WTC11 (cell line): ENCODE measurements around the gene GPATCH4. TPM values are rescaled to one million over a fixed set of nuclear protein-coding genes. Genes with fewer than 3 reads are reported as not detected.
A peak's percentile ranks its signal among the peaks of the same experiment; 100 is the strongest.

ENCODE experiments used
- ATAC-seq: fragments of 200-7000 bp; cut with Tn5 transposase; 2 replicates; pipeline ENCODE4 v1.10.0; 2021; ENCODE audit warnings: mild to moderate bottlenecking, moderate library complexity
- CTCF ChIA-PET: fragments of 300-600 bp; sonication (Branson Sonifier 250); formaldehyde crosslinking; loops from one replicate; lab custom pipeline; 2021; ENCODE audit warnings: antibody characterized with exemption; lab: Charles Lee
- POLR2A ChIA-PET: fragments of 350-600 bp; sonication (Branson Sonifier 250); formaldehyde crosslinking; loops from one replicate; lab custom pipeline; 2021; ENCODE audit warnings: antibody characterized with exemption; lab: Charles Lee
- DNase-seq: peaks from one replicate; pipeline ENCODE4 v3.0.0; 2021; ENCODE audit warnings: low spot score
- H3K27ac Mint-ChIP-seq: 2 replicates; pipeline ENCODE4 v1.8.0; 2021; ENCODE audit warnings: mixed read lengths
- H3K27me3 Mint-ChIP-seq: 2 replicates; pipeline ENCODE4 v1.8.0; 2021; ENCODE audit warnings: low read depth, mild to moderate bottlenecking, moderate library complexity, mixed read lengths
- H3K36me3 Mint-ChIP-seq: 2 replicates; pipeline ENCODE4 v1.8.0; 2021; ENCODE audit warnings: mixed read lengths
- H3K4me1 Mint-ChIP-seq: 2 replicates; pipeline ENCODE4 v1.8.0; 2022; ENCODE audit warnings: mixed read lengths
- H3K4me3 Mint-ChIP-seq: 2 replicates; pipeline ENCODE4 v1.8.0; 2021; ENCODE audit warnings: mild to moderate bottlenecking, moderate library complexity, mixed read lengths
- H3K9me3 Mint-ChIP-seq: 2 replicates; pipeline ENCODE4 v1.8.0; 2021; ENCODE audit warnings: mixed read lengths
- AR ChIP-seq: fragments of 250-450 bp; sonication (Bioruptor Pico); IDR thresholded peaks from 2 replicates; pipeline ENCODE4 v1.9.0; 2021; ENCODE audit warnings: mild to moderate bottlenecking
- CTCF ChIP-seq: fragments of 200-600 bp; IDR thresholded peaks from 2 replicates; pipeline ENCODE4 v1.8.0; 2022; ENCODE audit warnings: antibody characterized with exemption
- E2F1 ChIP-seq: sonication (generic); formaldehyde crosslinking; IDR thresholded peaks from 2 replicates; pipeline ENCODE4 v1.8.0; 2022; ENCODE audit warnings: mild to moderate bottlenecking, missing genetic modification reagents
- ELF4 ChIP-seq: sonication (generic); formaldehyde crosslinking; IDR thresholded peaks from 2 replicates; pipeline ENCODE4 v1.8.1; 2022; ENCODE audit warnings: low read depth, mild to moderate bottlenecking, moderate library complexity, missing genetic modification reagents
- EMX1 ChIP-seq: fragments of 250-450 bp; sonication (Bioruptor Pico); IDR thresholded peaks from 2 replicates; pipeline ENCODE4 v1.8.0; 2021; ENCODE audit warnings: mild to moderate bottlenecking
- GRHL2 ChIP-seq: fragments of 250-450 bp; sonication (Bioruptor Pico); IDR thresholded peaks from 2 replicates; pipeline ENCODE4 v1.8.0; 2022; ENCODE audit warnings: mild to moderate bottlenecking, moderate library complexity; ENCODE audit not compliant: insufficient replicate concordance, severe bottlenecking
- GTF2I ChIP-seq: fragments of 250-450 bp; sonication (Bioruptor Pico); conservative IDR thresholded peaks from 2 replicates; pipeline ENCODE4 v1.4.0; 2021; ENCODE audit warnings: mild to moderate bottlenecking
- JAZF1 ChIP-seq: fragments of 250-450 bp; sonication (Bioruptor Pico); IDR thresholded peaks from 2 replicates; pipeline ENCODE4 v1.9.0; 2021; ENCODE audit warnings: moderate library complexity, mild to moderate bottlenecking, inconsistent platforms
- MLX ChIP-seq: sonication (generic); formaldehyde crosslinking; IDR thresholded peaks from 2 replicates; pipeline ENCODE4 v1.8.1; 2023; ENCODE audit warnings: mild to moderate bottlenecking, missing genetic modification reagents, moderate library complexity
- NR1H2 ChIP-seq: sonication (generic); formaldehyde crosslinking; IDR thresholded peaks from 2 replicates; pipeline ENCODE4 v1.9.0; 2021; ENCODE audit warnings: mild to moderate bottlenecking, moderate library complexity, missing genetic modification reagents
- PRRX2 ChIP-seq: fragments of 250-450 bp; sonication (Bioruptor Pico); IDR thresholded peaks from 2 replicates; pipeline ENCODE4 v1.8.0; 2021; ENCODE audit warnings: mild to moderate bottlenecking
- RELA ChIP-seq: sonication (generic); formaldehyde crosslinking; IDR thresholded peaks from 2 replicates; pipeline ENCODE4 v1.8.1; 2022; ENCODE audit warnings: missing genetic modification reagents, mild to moderate bottlenecking, borderline replicate concordance
- SMAD4 ChIP-seq: sonication (generic); formaldehyde crosslinking; IDR thresholded peaks from 2 replicates; pipeline ENCODE4 v1.8.0; 2022; ENCODE audit warnings: mild to moderate bottlenecking, missing genetic modification reagents
- SOX15 ChIP-seq: fragments of 250-450 bp; sonication (Bioruptor Pico); IDR thresholded peaks from 2 replicates; pipeline ENCODE4 v1.9.0; 2021; ENCODE audit warnings: mild to moderate bottlenecking
- SP1 ChIP-seq: sonication (generic); formaldehyde crosslinking; conservative IDR thresholded peaks from 2 replicates; pipeline ENCODE4 v1.8.1; 2022; ENCODE audit warnings: missing genetic modification reagents
- TCF7 ChIP-seq: sonication (generic); formaldehyde crosslinking; IDR thresholded peaks from 2 replicates; pipeline ENCODE4 v1.8.0; 2022; ENCODE audit warnings: mild to moderate bottlenecking, low read depth, missing genetic modification reagents, moderate library complexity
- TEAD4 ChIP-seq: sonication (generic); formaldehyde crosslinking; IDR thresholded peaks from 2 replicates; pipeline ENCODE4 v1.8.0; 2022; ENCODE audit warnings: mild to moderate bottlenecking, missing genetic modification reagents
- TP53 ChIP-seq: sonication (generic); formaldehyde crosslinking; IDR thresholded peaks from 2 replicates; pipeline ENCODE4 v1.8.1; 2023; ENCODE audit warnings: mild to moderate bottlenecking, missing genetic modification reagents
- ZNF138 ChIP-seq: sonication (generic); formaldehyde crosslinking; conservative IDR thresholded peaks from 2 replicates; pipeline ENCODE4 v1.8.1; 2022; ENCODE audit warnings: mild to moderate bottlenecking, moderate library complexity, missing genetic modification reagents
- ZNF396 ChIP-seq: fragments of 250-450 bp; sonication (Bioruptor Pico); IDR thresholded peaks from 2 replicates; pipeline ENCODE4 v1.8.0; 2021; ENCODE audit warnings: mild to moderate bottlenecking, moderate library complexity, borderline replicate concordance
- ZNF671 ChIP-seq: fragments of 250-450 bp; sonication (Bioruptor Pico); IDR thresholded peaks from 2 replicates; pipeline ENCODE4 v1.8.0; 2021; ENCODE audit warnings: mild to moderate bottlenecking
- total RNA-seq: library from RNA; stranded (reverse); gene quantifications from 3 replicates; pipeline ENCODE4 v1.2.3, GENCODE V29; 2021
- TF ChIP-seq, protein P1 (sequence below): sonication (generic); formaldehyde crosslinking; IDR thresholded peaks from 2 replicates; pipeline ENCODE4 v1.8.0; 2022; ENCODE audit warnings: mild to moderate bottlenecking, missing genetic modification reagents
- TF ChIP-seq, protein P2 (sequence below): fragments of 250-450 bp; sonication (Bioruptor Pico); conservative IDR thresholded peaks from 2 replicates; pipeline ENCODE4 v1.9.0; 2021; ENCODE audit warnings: mild to moderate bottlenecking
- TF ChIP-seq, protein P3 (sequence below): sonication (generic); formaldehyde crosslinking; IDR thresholded peaks from 2 replicates; pipeline ENCODE4 v1.8.0; 2022; ENCODE audit warnings: mild to moderate bottlenecking, missing genetic modification reagents

GPATCH4 gene
- total RNA-seq, 1 experiment from 2014 or later = 50.1 TPM

DNA sequence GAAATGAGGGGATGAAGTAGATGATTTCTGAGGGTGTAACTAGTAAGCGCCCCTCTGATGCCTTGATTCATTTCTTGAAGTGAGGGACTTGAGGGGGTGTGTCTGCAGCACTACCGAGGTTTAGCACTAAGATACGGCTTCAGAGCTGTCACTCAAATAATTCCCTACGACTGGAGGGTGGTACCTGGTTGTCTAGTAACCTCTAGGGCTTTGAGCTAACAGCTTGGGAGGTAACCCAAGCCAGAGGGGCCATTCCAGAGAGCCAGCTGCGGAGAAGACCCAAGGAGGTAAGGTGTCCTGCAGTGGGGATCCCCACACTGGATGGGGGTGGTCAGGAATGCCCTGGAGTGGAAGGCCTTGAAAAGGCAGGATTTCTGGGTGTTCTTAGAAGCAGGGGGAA, 21.8 kb downstream of the GPATCH4 start, which contains the start of gene TTC24:
Gene TTC24, plus strand, starts transcription at position 252 of the 400 bp plus-strand sequence. CDS start 1,642 bp downstream, outside the sequence.
- no peaks in the 10 kb centered on the region for H3K9me3 Mint-ChIP-seq
- H3K27me3 Mint-ChIP-seq = peaks cover 2% of the 10 kb centered on the region
- CTCF ChIA-PET = interaction anchor here (0.7 to 1.8 kb wide), 11 partner anchors 12 to 134 kb away, joined by 3 to 6 read pairs (median 4); partner anchors contain the start of genes GPATCH4, HAPLN2, MEF2D and NAXE
- TF ChIP-seq EMX1 (CRISPR knock-in tag) = no peak
- no peak for TF ChIP-seq SP1 (CRISPR knock-in tag)
- no peak for TF ChIP-seq GRHL2 (CRISPR knock-in tag)
- TF ChIP-seq, protein P1, sequence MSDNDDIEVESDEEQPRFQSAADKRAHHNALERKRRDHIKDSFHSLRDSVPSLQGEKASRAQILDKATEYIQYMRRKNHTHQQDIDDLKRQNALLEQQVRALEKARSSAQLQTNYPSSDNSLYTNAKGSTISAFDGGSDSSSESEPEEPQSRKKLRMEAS (CRISPR knock-in tag) = no peak
- no peak for TF ChIP-seq ZNF138 (CRISPR knock-in tag)
- no peak for TF ChIP-seq SMAD4
- TF ChIP-seq ELF4 (CRISPR knock-in tag) = no peak
- no peak for TF ChIP-seq GTF2I (CRISPR knock-in tag)
- no peak for TF ChIP-seq E2F1 (CRISPR knock-in tag)
- H3K4me3 Mint-ChIP-seq = no peak within 1 kb of the TSS
- H3K27ac Mint-ChIP-seq = no peak within 1 kb of the TSS
- H3K4me1 Mint-ChIP-seq = peaks cover 9% of the 10 kb centered on the region
- POLR2A ChIA-PET = no interaction called here
- DNase-seq = no peak
- ATAC-seq = no peak
- no peaks in the 10 kb centered on the region for H3K36me3 Mint-ChIP-seq

- ATAC-seq = no peak
- POLR2A ChIA-PET = no interaction called here
- H3K27me3 Mint-ChIP-seq = peaks cover 2% of the 10 kb centered on the region
- no peak for TF ChIP-seq JAZF1
- no peak for TF ChIP-seq TP53 (CRISPR knock-in tag)
- no peak for TF ChIP-seq E2F1 (CRISPR knock-in tag)
- TF ChIP-seq NR1H2 = no peak
- TF ChIP-seq AR (CRISPR knock-in tag) = no peak
- no peak for TF ChIP-seq ZNF671 (CRISPR knock-in tag)
- TF ChIP-seq TEAD4 (CRISPR knock-in tag) = no peak
- TF ChIP-seq CTCF = no peak
- TF ChIP-seq ZNF396 (CRISPR knock-in tag) = no peak
- TF ChIP-seq, protein P2, sequence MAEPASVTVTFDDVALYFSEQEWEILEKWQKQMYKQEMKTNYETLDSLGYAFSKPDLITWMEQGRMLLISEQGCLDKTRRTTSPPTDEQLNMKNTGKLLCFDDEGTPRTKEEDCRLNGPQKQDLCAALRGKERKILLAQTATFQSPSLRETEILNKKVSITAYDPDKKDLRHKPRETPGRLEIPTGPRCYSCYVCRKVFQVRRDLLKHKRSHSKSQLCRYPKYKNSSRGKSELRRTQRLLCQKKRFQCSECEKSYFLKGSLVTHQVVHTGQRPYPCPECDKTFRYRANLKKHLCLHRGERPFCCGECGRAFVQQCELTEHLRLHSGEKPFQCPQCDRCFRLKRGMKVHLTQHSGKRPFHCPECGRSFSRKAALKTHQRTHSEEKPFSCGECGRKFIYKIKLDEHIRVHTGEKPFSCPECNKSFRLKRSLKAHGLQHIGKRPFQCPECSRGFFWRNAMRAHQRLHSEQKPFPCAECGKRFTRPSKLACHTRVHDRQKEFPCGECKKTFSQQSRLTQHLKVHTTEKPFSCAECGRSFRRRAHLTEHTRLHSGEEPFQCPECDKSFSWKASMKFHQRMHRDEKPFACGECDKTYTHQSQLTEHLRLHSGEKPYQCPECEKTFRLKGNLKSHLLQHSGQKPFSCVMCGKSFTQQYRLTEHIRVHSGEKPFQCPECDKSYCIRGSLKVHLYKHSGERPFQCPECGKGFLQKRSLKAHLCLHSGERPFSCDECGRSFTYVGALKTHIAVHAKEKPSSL = no peak
- no peak for TF ChIP-seq SOX15
- TF ChIP-seq TCF7 (CRISPR knock-in tag) = no peak
- no peak for TF ChIP-seq MLX (CRISPR knock-in tag)
- TF ChIP-seq PRRX2 = no peak
- no peak for TF ChIP-seq RELA (CRISPR knock-in tag)
- TF ChIP-seq, protein P3, sequence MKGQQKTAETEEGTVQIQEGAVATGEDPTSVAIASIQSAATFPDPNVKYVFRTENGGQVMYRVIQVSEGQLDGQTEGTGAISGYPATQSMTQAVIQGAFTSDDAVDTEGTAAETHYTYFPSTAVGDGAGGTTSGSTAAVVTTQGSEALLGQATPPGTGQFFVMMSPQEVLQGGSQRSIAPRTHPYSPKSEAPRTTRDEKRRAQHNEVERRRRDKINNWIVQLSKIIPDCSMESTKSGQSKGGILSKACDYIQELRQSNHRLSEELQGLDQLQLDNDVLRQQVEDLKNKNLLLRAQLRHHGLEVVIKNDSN (CRISPR knock-in tag) = no peak
- TF ChIP-seq, all 79 proteins: peak for 0
- H3K36me3 Mint-ChIP-seq = no peaks in the 10 kb centered on the region
- H3K4me3 Mint-ChIP-seq = no peak overlapping the region
- no peaks in the 10 kb centered on the region; the same call in 1 of the 2 replicates for H3K4me1 Mint-ChIP-seq
- H3K9me3 Mint-ChIP-seq = no peaks in the 10 kb centered on the region
- CTCF ChIA-PET = interaction anchor here (0.8 to 1.8 kb wide), 4 partner anchors 24 to 104 kb away, joined by 3 to 6 read pairs (median 4); partner anchors contain the start of genes HAPLN2 and MEF2D
- H3K27ac Mint-ChIP-seq = peak overlapping the region; percentile 46; the same call in 1 of the 2 replicates
- DNase-seq = no peak
These were observed 23.2 kb downstream of the GPATCH4 start for GRCh38 chr1:156578055-156578454.
